SK-N-SH treated with all-trans-retinoic acid at 6 μM for 48 hours (cell line): ENCODE measurements around the gene SLC35C1.

ENCODE experiments used
- ARNTL ChIP-seq: fragments of 450-650 bp; formaldehyde crosslinking; IDR thresholded peaks from 2 replicates; pipeline ENCODE4 v1.5.0; 2020; ENCODE audit warnings: low read depth, mild to moderate bottlenecking, moderate library complexity, borderline replicate concordance
- GLIS3 ChIP-seq: fragments of 250-450 bp; sonication (Bioruptor Pico); IDR thresholded peaks from 2 replicates; pipeline ENCODE4 v1.5.0; 2020; ENCODE audit warnings: mild to moderate bottlenecking, moderate library complexity
- ZC3H10 ChIP-seq: fragments of 250-450 bp; sonication (Bioruptor Pico); IDR thresholded peaks from 2 replicates; pipeline ENCODE4 v1.5.1; 2021; ENCODE audit warnings: mild to moderate bottlenecking, moderate library complexity
- ZNF565 ChIP-seq: fragments of 450-650 bp; formaldehyde crosslinking; conservative IDR thresholded peaks from 2 replicates; pipeline ENCODE4 v1.5.0; 2020; ENCODE audit warnings: low read depth, mild to moderate bottlenecking, moderate library complexity

DNA sequence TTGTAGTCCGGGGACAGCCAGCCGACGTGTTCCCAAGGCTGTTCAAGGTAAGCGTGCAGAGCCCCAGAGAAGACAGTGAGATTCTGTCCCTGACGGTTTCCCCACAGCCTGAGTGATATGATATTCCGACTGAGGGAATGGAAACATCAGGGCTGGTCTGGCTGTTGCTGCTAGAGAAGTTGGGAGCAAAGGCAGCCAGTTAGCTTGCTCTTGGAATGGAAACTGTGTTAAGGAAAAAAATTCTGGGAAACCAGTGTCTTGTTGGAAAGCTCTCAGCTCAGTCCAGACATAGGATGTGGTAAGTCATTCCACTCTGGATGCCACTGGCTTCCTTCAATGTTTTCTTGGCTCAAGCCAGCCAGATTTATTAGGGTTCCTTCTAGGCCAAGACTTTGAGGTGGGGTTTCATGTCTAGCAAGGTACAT, 51.1 kb downstream of the SLC35C1 start:
- TF ChIP-seq ZNF565 (no peak), ARNTL (no peak), ZC3H10 (no peak), GLIS3 (CRISPR knock-in tag) (no peak)
